ENCODE data around the gene PGS1. TPM values are rescaled to one million over a fixed set of nuclear protein-coding genes. Genes with fewer than 3 reads are reported as not detected.

The PGS1 gene
- total RNA-seq, 4 donors from 2014 or later, result 25.4 to 63.9 (median 38.4) TPM

- no peak for TF ChIP-seq CTCF (IDR thresholded peaks at IDR 0.05; ENCODE audit: low read depth)
Observed at GRCh38 chr17:78368854-78369495, 9.5 kb upstream of the PGS1 start.

GRCh38 chr17:78369791-78370381, 8.6 kb upstream of the PGS1 start:
- no peak for TF ChIP-seq CTCF (IDR thresholded peaks at IDR 0.05; ENCODE audit: low read depth)

GRCh38 chr17:78371056-78371455, 7.4 kb upstream of the PGS1 start:
- no peak for TF ChIP-seq CTCF (IDR thresholded peaks at IDR 0.05; ENCODE audit: low read depth)

GRCh38 chr17:78372841-78373240, 5.6 kb upstream of the PGS1 start:
- no peak for TF ChIP-seq CTCF (IDR thresholded peaks at IDR 0.05; ENCODE audit: low read depth)

- TF ChIP-seq CTCF (IDR thresholded peaks at IDR 0.05; ENCODE audit: low read depth), result no peak
Observed at GRCh38 chr17:78374189-78374588, 4.3 kb upstream of the PGS1 start.

- no peak for TF ChIP-seq CTCF (IDR thresholded peaks at IDR 0.05; ENCODE audit: low read depth)
Observed at GRCh38 chr17:78374631-78375274, 3.7 kb upstream of the PGS1 start.

- TF ChIP-seq CTCF (IDR thresholded peaks at IDR 0.05; ENCODE audit: low read depth), result no peak
Observed at GRCh38 chr17:78375401-78376151, 2.9 kb upstream of the PGS1 start.

Data from subcutaneous adipose tissue (tissue), 4 donors.